GM19438 (cell line): ENCODE results near the gene COL4A4.

ENCODE experiments used
- ATAC-seq: cut with Tn5 transposase; IDR thresholded peaks from one replicate; pipeline ENCODE4 v1.9.1; 2021; ENCODE audit warnings: low read depth; ENCODE audit not compliant: unreplicated experiment

COL4A4 gene

DNA sequence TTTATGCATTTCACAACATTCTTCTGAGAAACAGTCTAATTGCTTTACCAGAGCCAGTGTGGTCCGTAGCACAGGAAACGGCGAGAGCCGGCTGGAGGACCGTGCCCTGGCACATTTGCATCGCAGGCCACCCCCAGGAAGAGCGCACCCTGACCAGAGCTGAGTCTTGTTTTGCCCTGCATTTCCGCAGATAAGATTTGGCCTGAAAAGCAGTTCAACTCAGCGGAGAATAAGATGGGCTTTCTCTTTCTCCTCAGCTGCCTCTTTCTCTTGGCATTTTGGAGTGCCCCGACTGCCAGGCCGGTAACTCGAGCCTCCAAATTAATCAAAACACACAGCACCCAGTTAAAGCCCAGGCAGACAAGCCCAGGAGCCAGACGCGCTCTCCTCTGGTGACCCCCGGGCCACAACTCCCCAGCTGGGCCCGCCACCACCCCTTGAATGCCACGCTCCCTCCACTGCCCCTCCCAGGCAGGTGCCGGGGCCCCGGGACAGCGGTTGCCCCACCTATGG is 464 bp downstream of the COL4A4 start:
- peak; percentile 68 for ATAC-seq

DNA sequence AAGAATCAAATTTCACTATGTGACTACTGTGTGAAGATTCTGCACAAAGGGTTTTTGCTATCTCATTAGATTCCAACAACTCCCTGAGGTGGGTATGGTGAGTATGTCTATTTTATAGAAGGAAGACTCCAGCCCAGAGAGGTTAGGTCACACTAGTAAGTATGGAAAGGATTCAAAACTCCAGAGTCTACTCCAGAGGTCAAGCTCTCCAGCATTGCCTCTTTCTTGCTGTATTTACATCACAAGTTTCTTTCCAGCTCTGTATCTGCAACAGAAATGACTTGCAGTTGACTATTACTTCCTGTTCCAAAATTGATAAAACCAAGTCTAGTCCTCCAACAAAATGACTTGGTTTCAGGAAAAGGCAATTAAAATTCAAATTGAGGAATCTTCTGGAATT is 2.1 kb downstream of the COL4A4 start:
- ATAC-seq, result no peak

GRCh38 chr2:227160164-227160563 is 3.8 kb downstream of the COL4A4 start:
- no peak for ATAC-seq

DNA sequence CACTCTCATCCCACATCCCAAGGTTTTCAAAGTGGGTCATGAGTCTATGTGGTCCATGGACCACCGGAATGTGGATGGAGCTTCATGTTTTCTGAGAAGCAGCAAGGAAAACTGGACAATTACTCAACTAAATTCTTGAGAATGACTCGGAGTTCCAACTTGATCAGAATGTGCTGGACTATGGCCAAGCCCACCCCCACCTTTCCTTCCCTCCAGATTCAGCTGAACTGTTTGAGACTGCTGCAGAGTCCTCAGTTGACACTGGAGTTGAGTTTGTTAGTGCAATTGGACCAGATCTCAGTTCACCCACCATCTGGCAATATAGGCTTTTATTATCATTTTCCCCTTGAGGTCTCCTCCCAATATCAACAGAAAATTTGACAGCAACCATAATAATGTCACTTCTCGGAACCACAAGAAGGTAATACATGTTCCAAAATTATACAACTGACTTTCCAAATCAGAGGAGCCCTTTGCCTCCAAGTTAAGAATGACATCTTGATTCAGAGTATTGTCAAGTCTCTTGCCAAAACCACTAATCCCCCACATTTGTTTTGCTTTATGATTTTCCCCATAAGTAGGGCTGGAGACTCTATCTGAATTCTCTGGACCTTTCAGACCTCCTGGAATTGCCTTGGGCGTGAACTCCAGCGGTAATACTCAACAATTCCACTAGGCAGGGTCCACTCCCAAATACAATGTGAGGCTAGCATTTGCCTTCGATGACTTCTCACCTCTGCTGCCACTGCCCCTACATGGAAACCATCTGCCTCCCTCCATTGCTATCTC is 8.8 kb downstream of the COL4A4 start:
- no peak for ATAC-seq

- no peak for ATAC-seq
Measured at GRCh38 chr2:227153758-227154486, 10.1 kb downstream of the COL4A4 start.

- no peak for ATAC-seq
Measured at GRCh38 chr2:227153307-227153706, 10.7 kb downstream of the COL4A4 start.

DNA sequence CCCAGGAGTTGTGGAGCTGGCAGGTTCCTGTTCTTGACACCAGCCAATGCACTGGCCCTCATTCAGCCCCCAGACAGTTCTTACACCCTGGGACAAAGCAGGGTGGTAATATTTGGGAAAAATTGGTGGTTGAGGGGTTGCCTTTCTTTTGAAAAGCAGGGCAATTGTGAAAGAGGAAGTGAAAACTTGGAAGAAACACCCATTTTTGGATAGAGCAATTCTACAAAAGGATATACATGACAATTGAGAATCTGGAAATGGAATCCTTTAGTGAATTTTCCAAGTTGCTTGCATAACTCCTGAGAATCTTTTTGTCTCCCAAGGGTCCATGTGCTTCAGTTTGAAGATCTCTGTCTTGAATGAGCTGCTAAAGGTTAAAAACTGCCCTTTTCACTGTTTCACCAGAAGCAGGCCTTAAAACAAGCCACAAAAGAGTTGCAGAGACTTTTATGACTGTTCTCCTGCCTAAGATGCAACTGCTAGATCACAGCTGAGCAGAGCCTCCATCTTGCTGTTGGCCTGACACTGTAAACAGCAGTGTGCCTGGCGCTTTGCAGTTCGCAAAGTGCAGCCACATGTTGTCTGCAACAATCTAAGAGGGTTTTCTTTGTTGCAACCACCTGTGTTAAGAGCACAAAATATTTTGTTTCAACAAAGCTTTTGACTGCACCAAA is 11.8 kb downstream of the COL4A4 start:
- ATAC-seq, result no peak

DNA sequence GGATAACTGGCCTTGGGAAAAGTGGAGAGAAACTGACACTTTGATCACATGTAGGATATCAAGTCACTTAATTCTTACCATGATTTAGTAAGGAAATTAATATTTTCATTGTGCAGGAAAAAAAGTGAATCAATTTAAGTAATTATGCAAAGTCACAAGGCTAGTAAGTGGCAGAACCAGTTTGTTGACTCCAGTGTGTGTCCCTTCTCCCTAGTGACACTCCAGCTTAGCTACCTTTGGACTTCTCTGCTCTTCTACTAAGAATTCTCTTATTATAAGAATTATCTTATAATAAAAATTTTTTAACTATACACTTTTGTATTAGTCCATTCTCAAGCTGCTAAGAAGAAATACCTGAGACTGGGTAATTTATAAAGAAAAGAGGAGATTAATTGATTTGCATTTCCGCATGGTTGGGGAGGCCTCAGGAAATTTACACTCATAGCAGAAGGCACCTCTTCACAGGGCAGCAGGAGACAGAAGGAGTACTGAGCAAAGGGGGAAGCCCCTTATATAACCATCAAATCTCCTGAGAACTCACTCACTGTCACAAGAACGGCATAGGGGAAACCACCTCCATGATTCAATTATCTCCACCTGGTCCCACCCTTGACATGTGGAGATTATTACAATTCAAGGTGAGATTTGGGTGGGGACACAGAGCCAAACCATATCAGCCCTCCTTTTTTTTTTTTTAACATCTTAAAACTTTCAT is 13.6 kb downstream of the COL4A4 start:
- no peak for ATAC-seq

DNA sequence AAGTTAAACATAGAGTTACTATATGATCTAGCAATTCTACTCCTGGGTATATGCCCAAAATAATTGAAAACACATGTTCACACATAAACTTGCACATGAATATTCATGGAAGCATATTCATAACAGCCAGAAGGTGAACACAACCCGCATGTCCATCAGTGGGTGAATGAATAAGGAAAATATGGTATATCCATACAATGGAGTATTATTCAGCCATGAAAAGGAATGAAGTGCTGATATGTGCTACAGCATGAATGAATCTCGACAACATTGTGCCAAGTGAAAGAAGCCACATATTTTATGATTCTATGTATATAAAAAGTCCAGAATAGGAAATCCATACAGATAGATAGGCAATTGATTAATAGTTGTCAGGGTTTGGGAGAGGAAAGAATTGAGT is 15.9 kb downstream of the COL4A4 start:
- ATAC-seq, result no peak

DNA sequence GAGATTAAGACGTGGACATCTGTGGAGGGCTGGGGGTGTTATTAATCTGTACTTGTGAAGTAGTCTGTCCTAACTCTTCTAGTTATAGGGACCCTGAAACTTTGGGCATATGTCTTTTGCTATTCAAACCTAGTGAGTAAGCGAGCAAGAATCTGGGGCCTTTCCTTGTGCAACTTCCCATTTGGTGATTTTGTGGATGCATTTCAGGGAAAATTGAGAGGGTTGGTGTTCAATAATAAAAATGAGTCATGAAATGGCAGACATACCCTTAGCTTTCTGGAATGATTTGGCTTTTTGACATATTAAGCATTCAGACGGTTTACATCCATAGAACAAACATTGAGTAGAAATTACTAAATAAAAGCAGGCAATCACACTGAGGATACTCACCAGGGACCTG is 17.0 kb downstream of the COL4A4 start:
- no peak for ATAC-seq

- no peak for ATAC-seq
Measured at GRCh38 chr2:227146456-227146855, 17.5 kb downstream of the COL4A4 start.

- no peak for ATAC-seq
Measured at GRCh38 chr2:227143895-227144294, 20.1 kb downstream of the COL4A4 start.

DNA sequence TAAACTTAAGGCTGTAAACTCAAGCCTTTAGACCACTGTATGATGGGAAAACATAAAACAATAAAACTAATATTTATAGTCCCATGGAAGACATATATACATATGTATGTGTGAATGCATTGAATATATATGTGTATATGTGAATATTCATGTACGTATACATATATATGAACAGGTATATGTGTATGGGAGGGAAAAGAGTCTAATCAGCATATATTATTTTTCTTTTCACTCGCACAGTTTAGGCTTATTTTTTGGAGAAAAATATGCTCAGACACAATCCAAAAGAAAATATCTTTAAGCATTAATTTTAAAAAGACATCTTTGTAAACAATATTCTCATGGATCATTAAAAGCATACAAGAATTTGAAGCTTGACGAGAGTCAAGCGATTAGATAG is 22.7 kb downstream of the COL4A4 start:
- no peak for ATAC-seq

GRCh38 chr2:227134591-227134990 is 29.4 kb downstream of the COL4A4 start:
- ATAC-seq, result no peak

DNA sequence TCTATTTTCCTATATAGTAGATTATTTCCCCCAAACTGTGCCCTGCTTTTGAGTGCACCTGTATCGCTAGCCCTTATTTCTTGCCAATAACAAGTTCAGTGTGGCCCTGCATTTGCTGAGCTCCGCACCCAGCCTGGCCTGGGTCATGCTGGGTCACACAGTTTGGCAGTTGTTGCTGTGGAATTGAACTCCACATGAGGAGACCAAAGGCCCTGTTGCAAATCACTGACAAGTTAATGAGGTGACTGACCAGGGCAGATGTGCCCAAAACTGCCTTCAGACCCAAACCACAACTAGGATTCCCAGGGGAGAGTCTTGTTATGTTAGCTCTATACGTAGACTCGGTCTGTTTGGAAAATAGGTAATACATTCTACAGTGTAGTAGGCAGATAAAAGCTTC is 31.0 kb downstream of the COL4A4 start:
- no peak for ATAC-seq

- no peak for ATAC-seq
Measured at GRCh38 chr2:227130636-227131035, 33.4 kb downstream of the COL4A4 start.

GRCh38 chr2:227127201-227127600 is 36.8 kb downstream of the COL4A4 start:
- ATAC-seq, result no peak

DNA sequence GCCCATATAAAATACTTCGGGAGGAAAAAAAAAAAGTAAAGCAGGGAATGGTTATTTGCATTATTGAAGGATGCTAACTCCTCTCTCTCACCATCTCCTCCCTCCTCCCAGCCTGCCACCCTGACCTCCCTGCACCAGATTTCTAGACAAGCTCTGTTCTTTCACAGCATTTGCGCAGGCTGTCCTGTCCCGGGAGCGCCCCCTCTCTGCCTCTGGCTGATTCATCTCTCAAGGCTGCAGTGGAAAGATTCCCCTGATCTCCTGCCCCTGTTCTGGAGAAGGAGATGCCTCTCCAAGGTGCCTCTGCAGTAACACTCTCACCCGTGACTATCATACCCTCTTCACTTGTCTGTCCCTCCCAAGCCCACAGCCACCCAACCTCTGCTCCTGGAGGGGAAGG is 38.5 kb downstream of the COL4A4 start:
- ATAC-seq, result no peak

DNA sequence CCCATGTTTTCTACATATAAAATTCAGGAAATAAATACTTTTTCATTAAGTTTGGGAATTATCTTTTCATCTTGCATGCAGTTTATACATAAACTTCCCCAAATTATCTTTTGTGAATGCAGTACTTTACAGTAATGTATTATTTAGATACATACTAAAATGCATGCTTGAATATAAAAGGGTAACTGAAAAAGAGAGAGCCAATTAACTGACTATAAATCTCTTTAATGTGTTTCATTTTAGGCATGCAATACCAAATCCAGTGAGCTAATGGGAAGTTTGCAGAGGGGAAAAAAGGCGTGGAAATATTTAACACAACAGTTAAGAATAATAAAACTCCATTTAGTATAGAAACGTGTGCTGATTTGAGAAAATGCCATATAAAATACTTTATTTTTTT is 39.2 kb downstream of the COL4A4 start:
- ATAC-seq, result no peak

- ATAC-seq, result no peak
Measured at GRCh38 chr2:227123697-227124096, 40.3 kb downstream of the COL4A4 start.

DNA sequence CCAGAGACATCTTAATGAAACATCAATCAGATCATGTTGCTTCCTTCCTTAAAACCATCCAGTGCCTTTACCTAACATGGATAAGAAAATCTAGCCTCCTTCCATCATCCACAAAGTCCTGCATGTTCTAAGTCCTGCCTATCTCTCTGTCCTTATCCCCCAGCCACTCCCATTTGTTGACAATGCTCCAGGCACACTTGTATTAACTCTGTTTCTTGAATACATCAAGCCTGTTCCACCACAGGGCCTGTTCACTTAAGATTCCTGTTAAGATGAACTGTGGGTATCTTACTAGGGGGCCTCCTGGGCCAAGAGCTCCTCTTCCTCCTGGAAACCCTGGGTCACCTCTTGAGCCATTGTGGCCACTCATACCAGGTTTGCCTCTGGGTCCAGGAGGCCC is 45.7 kb downstream of the COL4A4 start:
- no peak for ATAC-seq
